Fibroblast of villous mesenchyme (primary cell): ENCODE data around the gene SDR39U1. TPM values are rescaled to one million over a fixed set of nuclear protein-coding genes. Genes with fewer than 3 reads are reported as not detected.

Experiments used
- DNase-seq: peaks from one replicate; pipeline ENCODE4 v3.0.0-alpha.2; 2010; ENCODE audit warnings: low read depth
- H3K4me3 ChIP-seq: 2 replicates; pipeline ENCODE4 v1.5.1; 2011; ENCODE audit warnings: low read depth, mild to moderate bottlenecking, low read length
- CTCF ChIP-seq: IDR thresholded peaks from 2 replicates; pipeline ENCODE4 v1.5.1; 2012; ENCODE audit warnings: low read depth, mild to moderate bottlenecking, low read length; ENCODE audit not compliant: insufficient read depth
- total RNA-seq: library from RNA; depleted of rRNA; stranded (reverse); fragments of >200 nt; gene quantifications from 2 replicates; pipeline ENCODE4 v1.2.3, GENCODE V29; 2012

Gene SDR39U1
- total RNA-seq, 1 donor = 9.5 TPM

- H3K4me3 ChIP-seq = no peak overlapping the region
These were observed 1.8 kb downstream of the SDR39U1 start for GRCh38 chr14:24440606-24441399.

GRCh38 chr14:24439830-24440605 is 2.6 kb downstream of the SDR39U1 start:
- DNase-seq = no peak
- no peak for TF ChIP-seq CTCF
- no peak overlapping the region for H3K4me3 ChIP-seq

More at GRCh38 chr14:24440606-24441399, 1.8 kb downstream of the SDR39U1 start:
- no peak for DNase-seq
- TF ChIP-seq CTCF = no peak

- DNase-seq = no peak
- H3K4me3 ChIP-seq = no peak overlapping the region
- TF ChIP-seq CTCF = no peak
These were observed 3.3 kb downstream of the SDR39U1 start for GRCh38 chr14:24439257-24439656.

- H3K4me3 ChIP-seq = no peak overlapping the region
- TF ChIP-seq CTCF = no peak
- DNase-seq = no peak
These were observed 4.1 kb downstream of the SDR39U1 start for GRCh38 chr14:24438223-24439097.

GRCh38 chr14:24437736-24438067 is 4.9 kb downstream of the SDR39U1 start:
- no peak for TF ChIP-seq CTCF
- no peak for DNase-seq
- no peak overlapping the region for H3K4me3 ChIP-seq

GRCh38 chr14:24437020-24437735 is 5.4 kb downstream of the SDR39U1 start:
- no peak for TF ChIP-seq CTCF
- DNase-seq = no peak
- H3K4me3 ChIP-seq = no peak overlapping the region
